Thoracic aorta (tissue), 2 donors: ENCODE results near the gene PODXL2. TPM values are rescaled to one million over a fixed set of nuclear protein-coding genes. Genes with fewer than 3 reads are reported as not detected.
"Not testable (repeated sequence)": the region's sequence is repeated elsewhere in the genome, so short reads cannot be mapped to it uniquely, and the experiment has no call there.

Source experiments
- ATAC-seq: fragments of 150-250 bp; one replicate; pipeline ENCODE4 v1.8.0; 2017; ENCODE audit warnings: low read depth; ENCODE audit not compliant: insufficient number of reproducible peaks, low FRiP score
- DNase-seq: peaks from one replicate; pipeline ENCODE4 v3.0.0-alpha.2; 2020; ENCODE audit warnings: low spot score
- H3K27ac ChIP-seq, 2 donors: fragments of 200-600 bp; sonication (generic); 1 replicate in 1 of 2; 2 replicates in 1 of 2; pipeline ENCODE4 v1.5.1; 2016; ENCODE audit warnings: mild to moderate bottlenecking in 2 of 2, moderate library complexity in 2 of 2
- H3K27me3 ChIP-seq: fragments of 200-600 bp; sonication (generic); replicated peaks from 2 replicates; pipeline ENCODE4 v1.6.0; 2016; ENCODE audit warnings: mild to moderate bottlenecking; ENCODE audit not compliant: insufficient read depth
- H3K36me3 ChIP-seq: fragments of 200-600 bp; sonication (generic); one replicate; pipeline ENCODE4 v1.5.1; 2016
- H3K4me1 ChIP-seq, 2 donors: fragments of 200-600 bp; sonication (generic); 1 replicate in 1 of 2; 2 replicates in 1 of 2; pipeline versions ENCODE4 v1.5.1 to v1.6.0; 2016; ENCODE audit warnings: low read depth in 2 of 2, mild to moderate bottlenecking in 1 of 2; ENCODE audit not compliant: control insufficient read depth in 1 of 2
- H3K4me3 ChIP-seq: fragments of 200-600 bp; sonication (generic); 2 replicates; pipeline ENCODE4 v1.5.1; 2016; ENCODE audit warnings: mild to moderate bottlenecking
- H3K9me3 ChIP-seq: fragments of 200-600 bp; sonication (generic); 2 replicates; pipeline ENCODE4 v1.5.1; 2016
- total RNA-seq, 2 donors: library from RNA; depleted of rRNA; stranded (reverse); fragments of >200 nt; gene quantifications; one replicate each; pipeline versions ENCODE4 v1.1.0 to v1.2.3, GENCODE V29; 2016
- TF ChIP-seq, protein P1 (sequence below): fragments of 200-600 bp; sonication (generic); IDR thresholded peaks from one replicate; pipeline ENCODE4 v1.5.1; 2019; ENCODE audit warnings: antibody characterized with exemption

PODXL2 gene
- total RNA-seq, 2 donors from 2014 or later: 2.8 to 7.8 TPM

DNA sequence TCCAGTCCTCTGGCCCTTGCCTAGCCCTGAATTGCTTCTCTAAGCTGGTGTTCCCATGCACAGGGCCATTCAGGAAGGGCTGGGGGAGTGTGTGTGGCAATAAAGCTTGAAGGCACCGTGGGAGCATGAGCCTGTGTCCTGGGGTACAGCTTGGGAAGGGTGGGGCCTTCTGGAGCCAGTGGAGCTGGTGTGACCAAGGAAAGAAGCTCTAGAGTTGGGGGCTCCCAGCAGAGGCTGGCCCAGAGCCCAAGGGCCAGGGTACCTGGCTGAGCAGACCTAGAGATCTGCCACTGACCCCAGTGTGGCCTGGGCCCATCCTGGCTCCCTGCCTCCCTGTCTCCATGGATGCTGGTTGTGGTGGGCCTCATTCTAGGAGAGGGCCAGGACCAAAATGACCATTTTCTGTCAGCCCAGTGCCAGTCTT is 51.8 kb downstream of the PODXL2 start:
- TF ChIP-seq, protein P1, sequence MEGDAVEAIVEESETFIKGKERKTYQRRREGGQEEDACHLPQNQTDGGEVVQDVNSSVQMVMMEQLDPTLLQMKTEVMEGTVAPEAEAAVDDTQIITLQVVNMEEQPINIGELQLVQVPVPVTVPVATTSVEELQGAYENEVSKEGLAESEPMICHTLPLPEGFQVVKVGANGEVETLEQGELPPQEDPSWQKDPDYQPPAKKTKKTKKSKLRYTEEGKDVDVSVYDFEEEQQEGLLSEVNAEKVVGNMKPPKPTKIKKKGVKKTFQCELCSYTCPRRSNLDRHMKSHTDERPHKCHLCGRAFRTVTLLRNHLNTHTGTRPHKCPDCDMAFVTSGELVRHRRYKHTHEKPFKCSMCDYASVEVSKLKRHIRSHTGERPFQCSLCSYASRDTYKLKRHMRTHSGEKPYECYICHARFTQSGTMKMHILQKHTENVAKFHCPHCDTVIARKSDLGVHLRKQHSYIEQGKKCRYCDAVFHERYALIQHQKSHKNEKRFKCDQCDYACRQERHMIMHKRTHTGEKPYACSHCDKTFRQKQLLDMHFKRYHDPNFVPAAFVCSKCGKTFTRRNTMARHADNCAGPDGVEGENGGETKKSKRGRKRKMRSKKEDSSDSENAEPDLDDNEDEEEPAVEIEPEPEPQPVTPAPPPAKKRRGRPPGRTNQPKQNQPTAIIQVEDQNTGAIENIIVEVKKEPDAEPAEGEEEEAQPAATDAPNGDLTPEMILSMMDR: no peak

DNA sequence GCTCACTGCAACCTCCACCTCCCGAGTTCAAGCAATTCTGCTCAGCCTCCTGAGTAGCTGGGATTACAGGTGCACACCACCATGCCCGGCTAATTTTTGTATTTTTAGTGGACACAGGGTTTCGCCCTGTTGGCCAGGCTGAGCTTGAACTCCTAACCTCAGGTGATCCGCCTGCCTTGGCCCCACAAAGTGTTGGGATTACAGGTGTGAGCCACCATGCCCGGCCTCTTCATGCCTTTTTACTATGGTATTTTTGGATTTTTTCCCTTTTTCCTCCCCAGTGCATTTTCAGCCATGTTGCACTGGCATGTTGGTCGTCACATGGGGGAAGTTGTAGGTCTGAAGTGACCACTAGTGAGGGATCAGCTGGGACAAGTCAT is 53.2 kb downstream of the PODXL2 start:
- not testable (repeated sequence) for H3K4me1 ChIP-seq, DNase-seq, H3K27ac ChIP-seq, H3K27me3 ChIP-seq, H3K9me3 ChIP-seq, H3K4me3 ChIP-seq, ATAC-seq
- H3K36me3 ChIP-seq: peaks cover 25% of the 10 kb centered on the region

More for the DNA sequence above, 51.8 kb downstream of the PODXL2 start:
- Histone ChIP-seq H3K4me1 (peaks cover 0 to 5% of the 10 kb centered on the region in 2 donors), H3K4me3 (no peak overlapping the region), H3K27ac (no peak overlapping the region), H3K27me3 (no peaks in the 10 kb centered on the region), H3K36me3 (peaks cover 38% of the 10 kb centered on the region), H3K9me3 (no peaks in the 10 kb centered on the region)
- ATAC-seq (no peak), DNase-seq (no peak)

DNA sequence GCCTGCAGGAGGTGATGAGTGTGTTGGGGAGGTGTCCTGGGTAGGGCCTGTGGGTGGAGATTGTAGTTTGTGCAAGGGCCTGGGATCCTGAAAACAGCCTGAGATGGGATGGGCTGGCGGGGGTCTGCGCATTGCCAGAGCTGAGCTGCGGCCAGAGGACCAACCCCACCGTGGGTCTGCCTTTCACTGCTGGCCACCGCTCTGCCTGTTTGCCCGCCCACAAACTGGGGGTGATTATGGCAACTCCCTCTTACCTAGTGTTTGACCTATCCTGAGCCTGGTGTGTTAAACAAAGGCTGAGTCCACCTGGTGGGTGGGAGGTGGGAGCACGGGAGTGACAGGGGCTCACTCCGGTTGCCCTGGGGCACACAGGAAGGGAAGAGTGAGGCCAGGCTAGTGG is 53.6 kb downstream of the PODXL2 start:
- Histone ChIP-seq H3K36me3 (peaks cover 21% of the 10 kb centered on the region), H3K4me1 (no peaks in the 10 kb centered on the region), H3K4me3 (no peak overlapping the region), H3K9me3 (no peaks in the 10 kb centered on the region), H3K27me3 (no peaks in the 10 kb centered on the region), H3K27ac (no peak overlapping the region)
- ATAC-seq (no peak), DNase-seq (no peak)
- TF ChIP-seq, protein P1: no peak

DNA sequence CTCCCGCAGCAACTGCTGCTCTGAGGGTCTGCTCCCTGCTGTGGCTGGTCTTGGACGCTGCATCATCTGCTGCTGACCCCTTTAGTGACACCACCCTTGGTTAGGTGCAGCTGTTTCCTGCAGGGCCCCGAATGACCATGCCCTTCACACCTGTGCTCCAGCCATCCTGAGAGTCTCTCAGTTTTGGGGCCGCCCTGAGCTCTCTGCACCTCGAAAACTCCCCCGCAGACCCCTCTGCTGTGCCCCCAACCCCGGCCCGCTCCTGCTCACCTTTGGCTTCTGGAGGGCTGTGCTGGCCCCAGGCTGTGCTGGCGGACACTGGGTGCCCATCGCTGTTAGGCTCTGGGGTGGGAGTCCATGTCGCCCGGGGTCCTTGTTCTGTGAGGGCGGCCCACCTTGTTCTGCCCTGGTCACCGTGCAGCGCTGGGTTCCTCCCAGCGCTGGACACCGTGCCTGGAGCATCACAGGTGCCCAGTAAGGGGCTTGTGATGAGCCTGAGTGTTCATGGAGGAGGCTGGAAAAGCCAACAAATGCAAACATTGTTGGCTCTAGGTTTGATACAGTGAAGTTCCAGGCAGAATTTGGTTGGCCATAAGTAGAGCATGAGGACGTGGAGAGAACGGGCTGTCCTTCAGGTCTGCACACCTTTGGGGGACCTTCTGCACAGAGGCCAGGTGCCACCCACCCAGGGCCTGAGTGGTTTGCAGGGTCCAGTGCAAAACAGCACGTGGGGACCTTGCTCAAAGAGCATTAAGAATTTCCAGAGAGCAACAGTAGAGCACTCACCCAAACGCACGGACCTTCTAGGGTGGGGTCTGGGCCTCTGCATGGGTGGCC is 56.1 kb downstream of the PODXL2 start:
- DNase-seq (no peak), ATAC-seq (no peak)
- Histone ChIP-seq H3K27ac (no peak overlapping the region), H3K36me3 (peaks cover 6% of the 10 kb centered on the region), H3K4me3 (no peak overlapping the region), H3K9me3 (no peaks in the 10 kb centered on the region), H3K4me1 (peaks cover 12 to 25% of the 10 kb centered on the region in 2 donors), H3K27me3 (no peaks in the 10 kb centered on the region)
- TF ChIP-seq, protein P1: no peak

DNA sequence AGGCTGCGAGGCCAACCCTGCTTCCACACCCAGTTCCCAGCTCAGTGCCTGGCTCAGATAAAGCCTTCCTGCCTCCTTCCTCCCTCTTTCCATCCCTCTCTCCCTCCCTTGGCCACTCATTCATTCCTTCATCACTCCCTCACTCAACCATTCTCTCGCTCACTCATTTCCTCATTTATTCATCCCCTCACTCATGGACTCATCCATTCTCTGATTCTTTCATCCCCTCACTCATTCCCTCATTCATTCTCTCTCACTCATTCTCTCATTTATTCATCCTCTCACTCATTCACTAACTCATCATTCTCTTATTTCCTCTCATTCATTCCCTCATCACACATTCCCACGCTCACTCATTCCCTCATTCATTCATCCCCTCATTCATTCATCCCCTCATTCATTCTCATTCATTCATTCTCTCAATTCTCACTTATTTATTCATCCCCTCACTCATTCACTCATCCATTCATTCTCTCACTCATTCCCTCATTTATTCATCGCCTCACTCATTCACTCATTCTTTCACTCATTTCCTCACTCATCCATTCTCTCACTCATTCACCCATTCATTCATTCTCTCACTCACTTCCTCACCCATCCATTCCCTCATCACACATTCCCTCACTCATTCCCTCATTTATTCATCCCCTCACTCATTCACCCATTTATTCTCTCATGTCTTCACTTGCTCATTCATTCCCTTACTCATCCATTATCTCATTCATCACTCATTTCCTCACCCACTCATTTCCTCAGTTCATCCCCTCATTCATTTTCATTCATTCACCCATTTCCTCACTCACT is 56.9 kb downstream of the PODXL2 start:
- no peaks in the 10 kb centered on the region for H3K9me3 ChIP-seq
- no peak overlapping the region for H3K27ac ChIP-seq
- TF ChIP-seq, protein P1: no peak
- H3K27me3 ChIP-seq: no peaks in the 10 kb centered on the region
- ATAC-seq (no peak), DNase-seq (no peak)
- H3K4me1 ChIP-seq: peaks cover 20 to 33% of the 10 kb centered on the region in 2 donors
- H3K4me3 ChIP-seq: no peak overlapping the region
- H3K36me3 ChIP-seq: no peaks in the 10 kb centered on the region
